Panc1 (cell line): ENCODE data around the gene INKA1. TPM values are rescaled to one million over a fixed set of nuclear protein-coding genes. Genes with fewer than 3 reads are reported as not detected.

Experiments
- ATAC-seq: fragments of 200-7000 bp; cut with Tn5 transposase; 2 replicates; pipeline ENCODE4 v1.9.1; 2020; ENCODE audit warnings: mild to moderate bottlenecking, moderate library complexity
- BruUV-seq: library from RNA; stranded (reverse); fragments of 400-500 nt; replicated peaks from 2 replicates; lab custom pipeline; 2021; lab: Mats Ljungman, UMichigan
- CTCF ChIA-PET: fragments of 300-600 bp; sonication (Branson Sonifier 250); formaldehyde crosslinking; loops from one replicate; lab custom pipeline; 2022; ENCODE audit warnings: antibody characterized with exemption; lab: Charles Lee
- POLR2A ChIA-PET: fragments of 300-600 bp; sonication (Branson Sonifier 250); formaldehyde crosslinking; loops from one replicate; lab custom pipeline; 2022; ENCODE audit warnings: antibody characterized with exemption; lab: Charles Lee
- DNase-seq: peaks from one replicate; pipeline ENCODE4 v3.0.0-alpha.2; 2010; ENCODE audit warnings: low read depth, low spot score
- H3K27ac ChIP-seq: 2 replicates; pipeline ENCODE4 v1.5.1; 2011; ENCODE audit warnings: mild to moderate bottlenecking, low read length, inconsistent platforms
- H3K27me3 ChIP-seq: fragments of 200-500 bp; sonication (Bioruptor generic); 2 replicates; pipeline ENCODE4 v1.6.0; 2014; ENCODE audit warnings: low read length, inconsistent platforms; ENCODE audit not compliant: control insufficient read depth, insufficient read depth
- H3K36me3 ChIP-seq: fragments of 200-500 bp; sonication (Bioruptor generic); 2 replicates; pipeline ENCODE4 v1.5.1; 2014; ENCODE audit warnings: inconsistent platforms, mild to moderate bottlenecking, low read length, moderate library complexity; ENCODE audit not compliant: control insufficient read depth, insufficient read depth
- H3K4me1 ChIP-seq: 2 replicates; pipeline ENCODE4 v1.5.1; 2011; ENCODE audit warnings: inconsistent platforms, mild to moderate bottlenecking, low read length, moderate library complexity; ENCODE audit not compliant: control insufficient read depth, insufficient read depth
- H3K4me3 ChIP-seq, 2 experiments: 2 replicates each; pipeline ENCODE4 v1.5.1; 2011 to 2012; ENCODE audit warnings: low read depth in 2 of 2, low read length in 2 of 2, mild to moderate bottlenecking in 2 of 2, inconsistent platforms in 1 of 2, moderate library complexity in 1 of 2
- H3K9me3 ChIP-seq: fragments of 200-500 bp; sonication (Bioruptor generic); 2 replicates; pipeline ENCODE4 v1.5.1; 2014; ENCODE audit warnings: low read depth, mild to moderate bottlenecking, inconsistent platforms, low read length, moderate library complexity; ENCODE audit not compliant: control insufficient read depth, insufficient read depth
- POLR2AphosphoS5 ChIP-seq: IDR thresholded peaks from 2 replicates; pipeline ENCODE4 v1.6.1; 2012; ENCODE audit warnings: mild to moderate bottlenecking, low read depth, low read length, moderate library complexity
- REST ChIP-seq, 2 experiments: IDR thresholded peaks; 2 replicates each; pipeline ENCODE4 v1.6.1; 2011 to 2012; ENCODE audit warnings: low read depth in 2 of 2, control low read depth in 1 of 2, low read length in 1 of 2, mild to moderate bottlenecking in 1 of 2, moderate library complexity in 1 of 2; ENCODE audit not compliant: insufficient read depth in 1 of 2
- SIN3A ChIP-seq: IDR thresholded peaks from 2 replicates; pipeline ENCODE4 v1.6.1; 2012; ENCODE audit warnings: low read depth, mild to moderate bottlenecking, low read length, moderate library complexity, borderline replicate concordance; ENCODE audit not compliant: insufficient read depth
- TCF7L2 ChIP-seq: IDR thresholded peaks from 2 replicates; pipeline ENCODE4 v1.6.1; 2011; ENCODE audit warnings: mild to moderate bottlenecking, low read depth, low read length, inconsistent platforms
- in situ Hi-C: cut with HindIII; loops from 2 replicates; pipeline ENCODE4 v1.10.0; 2016; ENCODE audit warnings: low sequenced_read_pairs, low pct_unique_long_range_greater_than_20kb
- intact Hi-C: fragments of 100-400 bp; cut with micrococcal nuclease; formaldehyde crosslinking; loops from one replicate; pipeline ENCODE4 v1.10.0; 2022; ENCODE audit not compliant: unreplicated experiment
- total RNA-seq: library from RNA; stranded (reverse); gene quantifications from one replicate; pipeline ENCODE4 v1.2.1, GENCODE V29; 2021; ENCODE audit not compliant: unreplicated experiment
- TF ChIP-seq, protein P1 (sequence below): fragments of 450-650 bp; IDR thresholded peaks from 2 replicates; pipeline ENCODE4 v1.5.1; 2017; ENCODE audit warnings: mild to moderate bottlenecking

The INKA1 gene
- total RNA-seq, 1 experiment from 2014 or later: 2.2 TPM

DNA sequence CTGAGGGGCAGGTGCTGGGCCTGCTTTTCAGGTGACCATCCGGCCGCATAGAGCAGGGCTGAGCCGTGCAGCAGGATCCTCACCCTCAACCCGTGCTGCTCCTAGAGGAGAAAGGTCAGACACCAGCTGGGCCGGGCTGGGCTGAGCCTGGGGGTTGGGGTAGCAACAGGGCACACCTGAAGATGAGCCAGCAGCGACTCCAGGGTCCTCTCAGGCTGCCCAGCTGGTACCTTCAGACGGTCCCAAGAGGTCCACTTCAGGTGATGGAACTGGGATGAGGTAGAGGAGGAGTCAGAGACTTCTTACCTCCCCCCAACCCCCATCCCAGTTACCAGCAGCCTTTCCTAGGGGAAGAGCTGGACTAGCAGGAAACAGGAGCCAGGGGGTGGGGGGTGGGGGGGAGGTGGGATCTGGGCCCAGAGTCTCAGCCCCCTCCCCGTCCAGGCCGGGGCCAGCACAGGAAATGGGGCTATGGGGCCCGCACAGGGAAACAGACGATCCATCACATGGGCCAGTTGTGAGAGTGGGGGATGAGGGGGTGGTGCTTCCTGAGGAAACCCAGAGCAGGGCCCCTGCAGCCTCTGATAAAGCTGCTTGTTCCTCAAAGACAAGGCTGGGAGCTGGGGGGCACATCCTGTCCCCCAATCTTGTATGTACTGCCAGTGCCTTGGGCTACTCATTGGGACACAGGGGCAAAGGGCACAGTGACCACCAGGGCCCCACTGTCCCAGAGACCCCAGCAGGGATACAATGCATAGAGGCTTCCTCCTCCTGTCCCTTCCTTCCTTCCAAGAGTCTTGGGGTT, 3.0 kb downstream of the INKA1 start:
- Histone ChIP-seq H3K9me3 (no peaks in the 10 kb centered on the region), H3K36me3 (no peaks in the 10 kb centered on the region), H3K27me3 (no peaks in the 10 kb centered on the region), H3K27ac (no peak overlapping the region), H3K4me1 (no peaks in the 10 kb centered on the region), H3K4me3 (no peak overlapping the region)
- CTCF ChIA-PET: no interaction called here
- ATAC-seq (no peak), DNase-seq (no peak)
- intact Hi-C loops: no loop called here
- no peak for TF ChIP-seq POLR2AphosphoS5
- no peak for TF ChIP-seq REST (IDR thresholded peaks at IDR 0.05; ENCODE audit: insufficient read depth in 1 of 2, low read depth in 2 of 2, low read length in 1 of 2)
- no peak for TF ChIP-seq SIN3A
- no peak for TF ChIP-seq TCF7L2
- TF ChIP-seq, protein P1, sequence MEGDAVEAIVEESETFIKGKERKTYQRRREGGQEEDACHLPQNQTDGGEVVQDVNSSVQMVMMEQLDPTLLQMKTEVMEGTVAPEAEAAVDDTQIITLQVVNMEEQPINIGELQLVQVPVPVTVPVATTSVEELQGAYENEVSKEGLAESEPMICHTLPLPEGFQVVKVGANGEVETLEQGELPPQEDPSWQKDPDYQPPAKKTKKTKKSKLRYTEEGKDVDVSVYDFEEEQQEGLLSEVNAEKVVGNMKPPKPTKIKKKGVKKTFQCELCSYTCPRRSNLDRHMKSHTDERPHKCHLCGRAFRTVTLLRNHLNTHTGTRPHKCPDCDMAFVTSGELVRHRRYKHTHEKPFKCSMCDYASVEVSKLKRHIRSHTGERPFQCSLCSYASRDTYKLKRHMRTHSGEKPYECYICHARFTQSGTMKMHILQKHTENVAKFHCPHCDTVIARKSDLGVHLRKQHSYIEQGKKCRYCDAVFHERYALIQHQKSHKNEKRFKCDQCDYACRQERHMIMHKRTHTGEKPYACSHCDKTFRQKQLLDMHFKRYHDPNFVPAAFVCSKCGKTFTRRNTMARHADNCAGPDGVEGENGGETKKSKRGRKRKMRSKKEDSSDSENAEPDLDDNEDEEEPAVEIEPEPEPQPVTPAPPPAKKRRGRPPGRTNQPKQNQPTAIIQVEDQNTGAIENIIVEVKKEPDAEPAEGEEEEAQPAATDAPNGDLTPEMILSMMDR: no peak
- in situ Hi-C loops: no loop called here
- no TSS peak for BruUV-seq
- POLR2A ChIA-PET: no interaction called here

DNA sequence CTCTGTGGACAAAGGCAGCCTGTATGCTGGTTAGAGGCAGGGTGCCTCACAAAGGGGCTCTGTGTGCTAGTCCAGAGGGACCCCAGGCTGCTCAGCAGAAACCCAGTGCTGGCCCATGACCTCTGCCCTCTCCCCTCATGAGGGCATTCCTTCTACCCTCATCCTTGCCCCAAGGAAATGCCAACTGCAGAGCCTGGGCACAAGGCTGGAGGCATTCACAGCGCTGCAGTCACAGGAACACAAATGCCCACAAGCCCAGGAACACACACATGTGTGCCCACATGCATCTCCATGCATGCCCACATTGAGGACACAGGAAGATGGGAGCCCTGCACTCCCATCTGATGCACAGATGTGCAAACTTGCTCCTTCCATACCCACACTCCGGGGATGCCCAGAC, 3.8 kb downstream of the INKA1 start:
- Histone ChIP-seq H3K9me3 (no peaks in the 10 kb centered on the region), H3K27ac (no peak overlapping the region), H3K36me3 (no peaks in the 10 kb centered on the region), H3K4me3 (no peak overlapping the region), H3K27me3 (no peaks in the 10 kb centered on the region), H3K4me1 (no peaks in the 10 kb centered on the region)
- CTCF ChIA-PET: no interaction called here
- in situ Hi-C loops: no loop called here
- intact Hi-C loops: no loop called here
- ATAC-seq: no peak
- no TSS peak for BruUV-seq
- POLR2A ChIA-PET: no interaction called here
- DNase-seq: no peak
- TF ChIP-seq, protein P1: no peak
- TF ChIP-seq POLR2AphosphoS5: no peak
- TF ChIP-seq TCF7L2: no peak
- no peak for TF ChIP-seq REST (IDR thresholded peaks at IDR 0.05; ENCODE audit: insufficient read depth in 1 of 2, low read depth in 2 of 2, low read length in 1 of 2)
- TF ChIP-seq SIN3A: no peak
